NCI-H2029 treated with DMSO at 0.1 percent for 48 hours (cell line): ENCODE results near the gene GRIA2.
"Not testable (repeated sequence)": the region's sequence is repeated elsewhere in the genome, so short reads cannot be mapped to it uniquely, and the experiment has no call there.

Experiments
- DNase-seq: peaks from one replicate; lab custom pipeline; 2025; lab: John Stamatoyannopoulos, UW

The GRIA2 gene

GRCh38 chr4:157220371-157220881 lies at the start of gene GRIA2:
TSS of gene GRIA2 (plus strand) at chr4:157220728. CDS start at chr4:157221043, 315 bp downstream.
- DNase-seq, result peak; percentile 23

DNA sequence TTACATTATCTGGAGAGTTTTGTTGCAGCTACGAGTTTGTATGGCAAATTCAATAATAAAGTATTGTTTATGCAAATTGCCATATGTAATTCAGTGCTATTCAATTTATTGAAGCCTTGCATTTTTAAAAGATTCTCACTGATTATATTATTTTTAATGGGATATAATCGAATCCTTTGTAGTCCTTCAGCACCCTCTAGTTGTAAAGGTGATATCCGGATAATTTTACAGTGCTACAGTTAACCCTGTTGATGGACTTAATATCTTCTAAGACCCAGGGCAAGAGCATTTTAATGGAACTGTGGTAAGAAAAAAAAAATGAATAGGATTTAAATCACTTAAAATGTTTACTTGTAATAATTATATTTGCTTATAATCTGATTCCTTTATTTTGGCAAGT lies 48.5 kb upstream of the GRIA2 start:
- no peak for DNase-seq

GRCh38 chr4:157180268-157180667 lies 40.3 kb upstream of the GRIA2 start:
- DNase-seq, result not testable (repeated sequence)

GRCh38 chr4:157184300-157184699 lies 36.2 kb upstream of the GRIA2 start:
- DNase-seq, result no peak

DNA sequence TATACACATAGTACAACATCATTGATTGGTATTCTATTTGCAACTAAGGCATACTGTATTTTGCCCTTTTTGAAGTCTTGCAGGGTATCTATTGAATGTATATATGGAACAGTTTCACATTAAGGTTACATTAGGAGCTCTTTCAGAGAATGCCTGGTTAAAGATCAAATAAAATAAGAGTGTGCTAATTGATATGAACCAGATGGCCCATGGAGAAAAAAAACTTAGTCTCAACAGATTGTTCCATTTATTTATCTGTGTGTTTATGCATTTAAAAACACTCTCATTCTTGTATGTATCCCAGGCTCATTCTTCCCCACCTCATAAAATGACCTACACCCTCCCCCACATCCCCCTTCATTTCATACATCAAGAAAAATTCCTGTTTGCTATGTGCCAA lies 35.2 kb upstream of the GRIA2 start:
- no peak for DNase-seq

DNA sequence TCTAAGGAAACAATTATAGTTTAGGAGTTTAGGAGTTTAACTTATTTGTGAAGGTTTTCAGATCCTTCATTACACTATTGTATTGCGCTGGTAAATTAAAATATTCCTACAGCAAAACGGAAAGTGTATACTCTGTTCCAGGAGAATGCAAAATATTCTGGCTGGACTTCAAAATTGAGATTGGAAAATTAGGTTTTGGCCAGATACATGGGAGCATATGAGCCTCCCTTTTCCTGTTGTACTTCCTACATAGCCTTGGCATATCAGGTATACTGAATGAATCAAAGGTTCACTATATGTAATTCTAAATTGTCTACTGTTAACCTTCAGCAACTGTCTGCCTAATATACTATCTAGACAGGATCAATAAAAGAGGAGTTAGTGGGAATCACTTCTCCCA lies 25.2 kb upstream of the GRIA2 start:
- DNase-seq, result no peak

DNA sequence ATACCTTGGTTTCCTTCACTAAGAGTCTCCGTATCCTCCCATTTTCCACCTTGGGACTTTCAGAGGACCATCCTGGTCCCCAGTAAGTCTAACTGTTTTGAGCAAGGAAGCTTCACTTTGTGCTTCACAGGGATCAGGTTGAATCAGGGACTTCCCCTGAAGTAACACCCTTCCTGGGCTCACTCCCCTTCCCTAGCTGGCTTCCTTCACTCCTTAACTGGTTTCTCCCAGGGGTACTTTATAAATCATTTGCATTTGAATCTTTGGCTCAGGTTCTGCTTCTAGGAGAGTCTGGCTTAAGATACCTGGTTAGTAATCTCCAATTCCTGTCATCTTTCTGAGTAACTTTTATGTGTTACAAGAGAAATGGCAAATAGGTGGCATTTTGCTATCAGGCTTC lies 24.5 kb upstream of the GRIA2 start:
- no peak for DNase-seq

DNA sequence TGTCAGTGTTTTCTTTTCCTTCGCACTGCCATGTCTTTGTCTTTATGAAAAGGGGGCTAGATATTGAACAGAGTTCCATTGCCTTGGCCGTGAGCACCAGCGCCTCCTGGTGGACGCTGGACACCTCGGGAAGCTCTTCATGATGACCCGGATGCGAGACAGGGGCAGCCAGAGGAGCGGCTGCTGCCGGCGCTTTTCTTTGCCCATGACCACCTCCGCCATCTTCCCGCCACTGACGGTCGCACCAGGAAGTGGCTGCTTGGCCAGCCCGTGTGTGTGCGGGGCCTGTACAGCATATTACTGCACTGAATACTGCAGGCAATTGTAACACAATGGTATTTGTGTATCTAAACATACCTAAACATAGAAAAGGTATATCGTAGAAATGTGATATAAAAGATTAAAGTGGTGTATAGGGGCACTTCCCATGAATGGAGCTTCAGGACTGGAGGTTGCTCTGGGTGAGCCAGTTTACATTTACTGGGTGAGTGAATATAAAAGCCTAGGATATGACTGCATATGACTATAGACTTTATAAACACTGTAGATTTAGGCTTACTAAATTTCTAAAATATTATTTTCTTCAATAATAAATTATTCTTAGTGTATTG lies 15.8 kb upstream of the GRIA2 start:
- DNase-seq, result no peak

GRCh38 chr4:157217708-157218107 lies 2.8 kb upstream of the GRIA2 start:
- DNase-seq, result peak; percentile 29

DNA sequence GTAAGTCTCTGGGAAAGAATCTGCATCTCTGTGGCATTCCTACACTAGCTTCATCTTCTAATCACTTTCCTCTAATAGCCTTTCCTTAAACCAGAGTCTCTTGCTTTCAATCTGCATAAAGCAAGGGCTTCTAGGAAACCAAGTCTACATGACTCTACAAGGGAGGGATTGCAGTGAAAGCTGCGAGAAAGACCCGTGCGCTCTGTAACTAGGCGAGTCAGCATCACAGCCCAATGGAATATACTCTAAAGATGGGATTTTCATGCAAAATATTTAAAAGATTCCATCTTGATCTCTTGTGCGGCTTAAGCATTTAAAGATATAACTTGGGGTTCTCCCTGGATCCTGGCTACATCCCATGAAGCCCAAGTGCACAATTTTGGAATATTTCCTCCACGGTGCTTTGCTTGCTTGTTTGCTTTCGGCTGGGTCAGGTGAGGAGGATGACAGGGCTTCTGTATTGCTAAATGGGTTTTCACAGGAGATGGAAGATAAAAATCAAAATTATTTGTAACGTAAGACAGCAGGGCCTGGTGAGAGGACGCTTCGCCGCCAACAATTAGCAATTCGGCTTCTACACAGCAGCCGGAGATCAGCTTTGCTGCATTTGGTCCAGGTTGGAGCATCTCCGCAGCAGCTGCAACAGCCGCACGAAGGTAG lies 687 bp upstream of the GRIA2 start:
- no peak for DNase-seq

DNA sequence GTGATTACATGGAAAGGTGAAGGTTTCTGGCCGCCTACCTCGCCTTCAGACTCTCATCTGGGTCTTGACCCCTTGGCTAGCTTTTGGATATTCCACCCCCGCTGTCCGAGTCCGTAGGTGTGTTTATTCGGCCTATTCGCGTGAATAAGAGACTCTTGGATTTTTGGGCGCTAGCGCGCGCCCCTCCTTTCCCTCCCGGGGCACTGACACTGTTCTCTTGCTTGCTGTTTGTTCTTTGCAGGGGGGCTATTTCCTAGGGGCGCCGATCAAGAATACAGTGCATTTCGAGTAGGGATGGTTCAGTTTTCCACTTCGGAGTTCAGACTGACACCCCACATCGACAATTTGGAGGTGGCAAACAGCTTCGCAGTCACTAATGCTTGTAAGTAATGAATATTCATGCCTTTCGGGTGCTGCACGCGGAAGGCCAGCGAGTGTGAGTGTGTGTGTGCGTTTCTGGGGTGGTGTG lies 932 bp downstream of the GRIA2 start:
- no peak for DNase-seq

DNA sequence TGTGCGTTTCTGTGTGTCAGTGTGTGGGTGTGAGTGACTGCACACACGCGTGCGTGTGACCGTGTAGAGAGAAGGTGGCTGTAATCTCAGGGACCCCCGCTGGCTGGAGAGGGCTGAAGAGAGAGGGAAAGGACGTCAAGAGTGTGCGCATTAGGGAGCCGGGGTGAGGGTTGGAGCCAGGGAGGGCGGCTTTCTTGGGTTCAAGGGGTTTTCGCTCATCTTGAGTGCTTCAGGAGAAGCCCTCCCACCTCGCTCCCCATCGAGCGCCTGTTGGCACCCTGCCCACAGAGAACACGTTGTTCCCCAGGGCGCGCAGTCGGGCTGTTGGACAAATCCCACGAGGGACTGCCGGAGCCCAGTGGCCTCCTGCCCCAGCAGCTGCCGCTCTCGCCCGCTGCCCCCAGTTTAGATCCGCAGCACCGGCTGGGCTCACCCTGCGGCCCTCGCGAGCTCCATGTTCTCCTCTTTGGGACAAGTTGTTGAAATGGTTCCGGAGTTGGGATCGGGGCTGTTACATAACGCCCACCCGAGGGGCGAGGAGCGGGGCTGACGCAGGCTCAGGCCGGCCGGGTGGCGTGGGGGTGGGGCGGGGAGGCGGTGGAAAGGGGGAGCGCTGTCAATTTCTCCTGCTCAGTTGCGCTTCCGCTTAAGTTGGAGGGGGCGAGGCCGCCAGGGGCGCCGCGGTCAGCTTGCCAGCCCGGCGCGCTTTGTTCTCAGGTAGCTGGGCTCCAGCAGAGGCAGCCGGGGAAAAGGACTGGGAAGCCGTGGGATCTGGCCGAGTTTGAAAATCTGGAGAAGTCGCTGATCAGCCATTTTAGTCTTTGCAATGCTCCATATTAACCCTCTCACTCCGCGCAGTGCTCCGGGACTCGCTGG lies 1.6 kb downstream of the GRIA2 start:
- peak; percentile 50 for DNase-seq

DNA sequence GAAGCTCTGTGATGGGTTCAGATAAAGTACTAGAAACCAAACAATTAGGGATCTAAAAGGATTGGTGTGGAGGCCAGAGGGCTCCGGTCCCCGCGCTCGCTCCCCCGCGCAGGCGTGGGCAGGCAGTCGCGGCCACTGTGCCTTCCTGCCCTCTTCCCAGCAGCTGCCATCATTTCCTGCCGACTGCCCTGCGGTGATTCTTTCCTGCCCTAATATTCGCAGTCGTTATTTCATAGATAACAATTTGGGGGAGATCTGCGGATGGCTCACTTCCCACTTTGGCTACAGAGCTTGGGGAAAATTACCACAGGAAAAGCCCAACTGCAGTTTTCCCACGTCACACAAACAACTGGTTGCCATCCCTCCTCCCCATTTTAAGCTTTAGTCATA lies 2.2 kb downstream of the GRIA2 start:
- DNase-seq, result no peak

DNA sequence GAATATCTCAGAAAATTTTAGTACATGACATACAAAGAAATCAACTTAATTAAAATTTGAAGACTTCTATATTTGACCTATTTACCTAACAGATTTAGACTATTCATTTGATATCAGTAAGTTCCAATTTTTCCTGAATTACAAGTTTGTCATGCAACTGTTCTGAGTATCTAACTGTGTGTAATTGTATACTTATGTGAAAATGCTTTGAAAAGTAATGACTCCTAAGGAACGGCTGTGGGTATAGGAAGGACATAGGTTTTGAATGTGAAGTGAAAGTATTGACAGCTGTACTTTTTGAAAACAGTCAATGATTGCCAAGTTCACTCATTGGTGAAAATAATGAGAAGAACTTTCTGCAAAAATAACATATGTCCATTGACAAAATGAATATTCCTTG lies 2.9 kb downstream of the GRIA2 start:
- DNase-seq, result peak; percentile 37

- peak; percentile 14 for DNase-seq
Observed at GRCh38 chr4:157225096-157225495, 4.6 kb downstream of the GRIA2 start.

- DNase-seq, result no peak
Observed at GRCh38 chr4:157226035-157226434, 5.5 kb downstream of the GRIA2 start.

DNA sequence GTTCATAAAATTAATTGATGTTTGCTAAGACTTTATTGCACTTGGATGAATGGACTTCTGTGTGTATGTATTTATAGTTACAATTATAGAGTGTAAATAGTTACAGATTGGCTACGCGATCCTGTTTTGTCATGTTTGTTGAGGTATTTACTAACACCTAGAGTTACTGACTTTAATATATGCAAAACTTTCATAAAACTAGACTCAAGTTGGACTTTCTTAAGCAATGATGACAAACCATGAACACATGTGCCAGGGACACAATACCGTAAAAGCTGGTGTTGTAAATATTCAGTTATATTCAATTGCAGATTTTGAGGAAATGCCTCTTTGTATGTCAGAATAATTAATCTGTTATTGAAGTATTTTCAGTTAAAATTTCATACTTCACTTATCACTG lies 6.1 kb downstream of the GRIA2 start:
- no peak for DNase-seq

DNA sequence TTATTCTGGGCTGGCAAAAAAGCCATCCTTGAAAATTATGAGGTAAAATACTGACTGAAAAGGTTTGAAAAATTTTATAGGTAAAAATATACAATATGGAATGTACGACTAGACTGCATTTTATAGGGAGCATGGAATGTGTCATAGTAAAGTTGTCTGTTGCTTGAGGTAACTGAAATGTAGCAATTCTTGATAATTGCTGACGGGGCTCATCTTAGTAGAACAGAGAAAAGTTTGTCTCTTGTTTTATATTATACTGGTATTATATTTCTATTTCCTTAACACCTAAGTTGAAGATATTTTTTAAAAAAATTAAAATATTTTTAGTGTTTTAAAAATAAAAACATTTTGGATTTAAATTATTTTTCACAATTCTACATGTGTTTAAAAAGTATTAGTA lies 11.0 kb downstream of the GRIA2 start:
- no peak for DNase-seq

DNA sequence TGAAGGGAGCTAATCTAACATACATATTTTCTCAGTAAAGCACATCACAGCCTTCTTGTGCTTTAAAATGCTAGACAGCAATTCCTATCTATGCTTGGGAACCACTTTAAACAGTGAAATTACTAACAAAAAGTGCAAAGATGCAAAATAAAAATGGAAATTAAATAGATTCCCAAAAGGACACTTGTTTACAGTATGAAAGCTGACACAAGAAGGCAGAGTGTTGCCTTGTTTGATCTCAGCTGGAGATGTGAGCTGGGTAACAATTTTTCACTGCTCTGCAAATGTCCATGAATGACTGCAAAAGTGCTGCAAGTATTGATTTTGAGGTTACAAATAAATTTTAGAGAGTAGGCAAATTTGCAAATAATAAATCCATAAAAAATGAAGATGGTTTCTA lies 22.3 kb downstream of the GRIA2 start:
- no peak for DNase-seq

DNA sequence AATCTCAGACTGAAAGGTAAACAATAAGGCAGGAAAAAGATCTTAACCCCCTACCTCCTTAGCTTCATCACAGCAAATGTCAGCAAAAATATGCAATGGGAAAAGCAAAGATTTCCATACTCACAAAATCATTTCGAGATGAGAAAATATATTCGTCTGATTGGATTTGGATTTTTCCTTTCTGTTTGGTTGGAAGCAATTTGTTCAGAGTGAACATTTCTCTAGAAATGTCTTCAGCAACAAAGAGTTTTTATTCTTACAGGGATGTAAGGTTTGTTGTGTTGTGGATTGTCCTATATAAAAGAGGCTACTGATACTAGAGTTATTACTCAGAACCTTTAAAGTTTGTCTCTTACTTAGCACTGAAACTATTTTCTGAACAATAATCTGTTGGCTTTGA lies 23.8 kb downstream of the GRIA2 start:
- DNase-seq, result no peak

- DNase-seq, result no peak
Observed at GRCh38 chr4:157245351-157245750, 24.8 kb downstream of the GRIA2 start.

GRCh38 chr4:157246964-157247363 lies 26.4 kb downstream of the GRIA2 start:
- DNase-seq, result no peak

DNA sequence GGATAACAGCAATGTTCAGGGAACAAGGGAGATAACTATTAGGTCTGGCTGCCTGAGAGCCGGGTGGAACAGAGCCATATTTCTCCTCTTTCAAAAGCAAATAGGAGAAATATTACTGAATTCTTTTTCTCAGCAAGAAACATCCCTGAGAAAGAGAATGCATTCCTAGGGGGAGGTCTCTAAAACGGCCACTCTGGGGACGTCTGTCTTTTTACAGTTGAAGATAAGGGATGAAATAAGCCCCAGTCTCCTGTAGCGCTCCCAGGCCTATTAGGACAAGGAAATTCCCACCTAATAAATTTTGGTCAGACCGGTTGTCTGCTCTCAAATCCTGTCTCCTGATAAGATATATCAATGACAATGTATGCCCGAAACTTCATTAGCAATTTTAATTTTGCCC lies 37.6 kb downstream of the GRIA2 start:
- DNase-seq, result not testable (repeated sequence)
